NCI-H2171 treated with DMSO at 0.1 percent for 48 hours (cell line): ENCODE data around the gene IFNB1.

Source experiments
- DNase-seq: peaks from one replicate; lab custom pipeline; 2025; lab: John Stamatoyannopoulos, UW

IFNB1 gene

GRCh38 chr9:21070171-21070571, 7.6 kb downstream of the IFNB1 start:
- no peak for DNase-seq

DNA sequence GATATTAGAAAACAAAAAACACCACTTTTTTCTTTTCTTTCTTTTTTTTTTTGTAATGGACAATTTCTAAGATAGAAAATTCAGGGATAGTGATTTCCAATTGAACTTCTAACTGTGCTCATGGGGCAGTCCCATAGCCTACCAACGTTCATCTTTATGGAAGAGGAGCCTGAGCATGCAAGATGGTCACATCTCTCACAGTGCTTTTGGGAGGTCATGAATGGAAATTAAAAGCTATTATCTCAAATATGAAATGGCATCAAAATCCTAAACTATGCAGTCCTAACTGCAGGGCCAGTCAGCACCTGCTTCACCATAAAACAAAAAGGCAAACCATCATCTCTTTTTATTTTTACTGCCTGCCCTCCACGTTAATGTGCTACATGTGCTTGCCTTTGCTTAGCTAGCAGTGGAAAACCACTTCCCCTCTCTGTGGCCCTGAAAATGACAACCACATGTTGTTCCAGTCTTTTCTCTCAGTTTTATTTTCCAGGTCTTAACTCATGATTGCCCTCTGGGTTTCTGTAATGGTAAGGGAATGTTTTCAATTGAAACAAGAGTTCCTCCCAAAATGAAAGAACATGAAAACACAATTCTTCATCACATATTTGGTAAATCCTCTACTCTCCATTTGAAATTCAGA, 16.7 kb downstream of the IFNB1 start:
- no peak for DNase-seq

- DNase-seq, result no peak
Observed at GRCh38 chr9:21056931-21057330, 20.8 kb downstream of the IFNB1 start.

GRCh38 chr9:21053851-21054250, 23.9 kb downstream of the IFNB1 start:
- no peak for DNase-seq

- DNase-seq, result no peak
Observed at GRCh38 chr9:21047281-21047691, 30.5 kb downstream of the IFNB1 start.

- DNase-seq, result no peak
Observed at GRCh38 chr9:21043841-21044240, 33.9 kb downstream of the IFNB1 start.

DNA sequence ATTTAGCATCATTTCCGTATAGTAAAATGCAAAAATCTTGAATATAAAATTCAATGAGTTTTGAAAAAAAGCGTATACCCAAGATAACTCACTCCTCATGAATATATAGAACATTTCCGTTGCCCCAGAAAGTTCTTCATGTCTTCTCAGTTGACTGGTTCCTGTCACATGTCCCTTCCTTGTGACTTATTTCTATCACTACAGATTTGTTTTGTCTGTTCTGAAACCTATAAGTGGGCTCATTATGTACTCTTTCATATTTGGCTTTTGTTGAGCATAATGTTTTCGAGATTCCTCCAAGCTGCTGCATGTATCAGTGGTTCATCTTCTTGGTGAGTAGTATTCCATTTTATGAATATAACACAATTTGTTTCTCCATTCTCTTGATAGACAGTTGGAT, 35.3 kb downstream of the IFNB1 start:
- DNase-seq, result no peak

GRCh38 chr9:21039302-21039701, 38.4 kb downstream of the IFNB1 start:
- DNase-seq, result no peak

DNA sequence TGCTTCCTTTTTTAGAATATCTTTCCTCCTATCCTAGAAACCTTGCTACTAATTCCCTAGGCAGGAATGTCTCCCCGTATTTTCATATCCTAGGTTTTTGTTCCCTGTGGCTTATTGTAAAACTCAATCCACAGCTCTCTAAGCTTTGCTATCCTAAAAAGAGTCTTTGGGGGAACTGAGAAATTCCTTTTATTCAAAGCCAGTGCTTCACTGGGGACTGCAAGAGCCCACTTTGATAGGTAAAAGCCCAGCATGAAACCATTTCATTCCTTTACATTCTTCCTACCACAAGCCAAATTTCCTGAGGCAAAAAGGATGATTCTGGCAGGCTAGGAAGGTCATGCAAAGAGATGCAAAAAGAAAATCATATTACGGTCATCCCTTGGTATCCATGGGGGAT, 40.5 kb downstream of the IFNB1 start:
- DNase-seq, result no peak

DNA sequence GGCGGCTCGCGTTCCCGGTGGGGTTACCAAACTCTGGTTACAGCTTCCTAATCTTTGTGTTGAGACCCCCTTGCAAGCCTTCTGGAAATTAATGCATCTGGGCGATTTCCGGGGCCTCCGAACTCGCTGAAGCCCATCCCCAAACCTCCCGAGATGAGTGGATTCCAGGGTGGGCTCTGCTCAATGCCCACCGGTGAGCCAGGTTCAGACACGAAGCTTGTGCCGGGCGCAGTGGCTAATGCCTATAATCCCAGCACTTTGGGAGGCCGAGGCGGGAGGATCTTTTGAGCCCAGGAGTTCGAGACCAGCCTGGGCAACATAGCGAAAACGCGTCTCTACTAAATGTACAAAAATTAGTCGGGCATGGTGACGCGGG, 45.9 kb downstream of the IFNB1 start:
- DNase-seq, result no peak

- no peak for DNase-seq
Observed at GRCh38 chr9:21031091-21031807, 46.5 kb downstream of the IFNB1 start, which contains the start of gene HACD4. HACD4 (minus strand) TSS chr9:21031640; CDS start chr9:21031590, 50 bp downstream.

- DNase-seq, result no peak
Observed at GRCh38 chr9:21030389-21031035, 47.2 kb downstream of the IFNB1 start.

DNA sequence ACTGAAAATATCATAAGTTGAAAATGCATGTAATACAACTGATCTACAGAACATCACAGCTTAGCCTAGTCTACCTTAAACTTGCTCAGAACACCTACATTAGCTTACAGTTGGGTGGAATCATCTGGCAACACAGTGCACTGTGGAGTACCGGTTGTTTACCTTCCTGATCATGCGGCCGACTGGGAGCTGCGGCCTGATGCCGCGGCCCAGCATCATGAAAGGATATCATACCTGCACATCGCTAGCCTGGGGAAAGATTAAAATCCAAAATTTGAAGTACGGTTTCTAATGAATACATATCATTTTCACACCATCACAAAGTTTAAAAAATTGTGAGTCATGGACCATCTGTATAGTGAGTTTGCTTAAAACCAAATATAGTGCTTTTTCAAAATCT, 48.1 kb downstream of the IFNB1 start:
- no peak for DNase-seq

GRCh38 chr9:21028466-21028865, 49.3 kb downstream of the IFNB1 start:
- no peak for DNase-seq

DNA sequence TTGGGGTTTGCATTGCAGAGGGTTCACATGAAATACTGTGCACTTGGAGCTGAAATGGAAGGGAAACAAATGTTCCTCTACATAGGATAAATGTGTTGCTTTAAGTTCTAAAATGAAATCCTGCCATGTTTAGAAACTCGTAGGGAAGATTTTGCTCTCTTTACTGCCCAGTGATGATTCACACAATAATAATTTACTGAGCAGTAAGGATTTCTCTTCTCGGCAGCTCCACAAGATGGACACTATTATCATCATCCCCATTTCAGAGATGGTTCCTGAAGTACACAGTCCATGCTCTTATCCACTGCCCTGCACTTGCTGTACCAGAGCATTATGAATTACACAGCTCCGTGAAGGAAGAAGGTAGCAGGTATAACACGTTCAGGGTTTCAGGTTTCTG, 50.4 kb downstream of the IFNB1 start:
- no peak for DNase-seq
